GM18870 (cell line): ENCODE data around the gene RTN4IP1.
"Not testable (repeated sequence)": the region's sequence is repeated elsewhere in the genome, so short reads cannot be mapped to it uniquely, and the experiment has no call there.

ENCODE experiments used
- ATAC-seq: cut with Tn5 transposase; IDR thresholded peaks from one replicate; pipeline ENCODE4 v1.9.1; 2021; ENCODE audit warnings: moderate library complexity; ENCODE audit not compliant: unreplicated experiment

The RTN4IP1 gene

GRCh38 chr6:106548926-106549455, 80.3 kb downstream of the RTN4IP1 start:
- not testable (repeated sequence) for ATAC-seq

- ATAC-seq = no peak
Measured at GRCh38 chr6:106547601-106548453, 81.5 kb downstream of the RTN4IP1 start.

GRCh38 chr6:106546691-106547414, 82.4 kb downstream of the RTN4IP1 start:
- no peak for ATAC-seq

GRCh38 chr6:106546261-106546690, 83.0 kb downstream of the RTN4IP1 start:
- no peak for ATAC-seq

GRCh38 chr6:106540907-106541306, 88.4 kb downstream of the RTN4IP1 start:
- no peak for ATAC-seq

GRCh38 chr6:106540432-106540831, 88.9 kb downstream of the RTN4IP1 start:
- no peak for ATAC-seq

- no peak for ATAC-seq
Measured at GRCh38 chr6:106539936-106540335, 89.4 kb downstream of the RTN4IP1 start.

- no peak for ATAC-seq
Measured at GRCh38 chr6:106538145-106538544, 91.2 kb downstream of the RTN4IP1 start.

- no peak for ATAC-seq
Measured at GRCh38 chr6:106537662-106538061, 91.6 kb downstream of the RTN4IP1 start.

GRCh38 chr6:106536851-106537250, 92.4 kb downstream of the RTN4IP1 start:
- no peak for ATAC-seq

GRCh38 chr6:106536357-106536756, 92.9 kb downstream of the RTN4IP1 start:
- no peak for ATAC-seq

GRCh38 chr6:106535012-106535411, 94.3 kb downstream of the RTN4IP1 start:
- ATAC-seq = no peak

GRCh38 chr6:106534564-106534982, 94.7 kb downstream of the RTN4IP1 start:
- ATAC-seq = no peak

GRCh38 chr6:106534004-106534403, 95.3 kb downstream of the RTN4IP1 start:
- ATAC-seq = no peak

- ATAC-seq = no peak
Measured at GRCh38 chr6:106533054-106533453, 96.2 kb downstream of the RTN4IP1 start.

- no peak for ATAC-seq
Measured at GRCh38 chr6:106530502-106530901, 98.8 kb downstream of the RTN4IP1 start.

- ATAC-seq = no peak
Measured at GRCh38 chr6:106530026-106530425, 99.3 kb downstream of the RTN4IP1 start.

- no peak for ATAC-seq
Measured at GRCh38 chr6:106529438-106529837, 99.9 kb downstream of the RTN4IP1 start.

- ATAC-seq = no peak
Measured at GRCh38 chr6:106528521-106528920, 100.8 kb downstream of the RTN4IP1 start.

GRCh38 chr6:106527979-106528378, 101.3 kb downstream of the RTN4IP1 start:
- ATAC-seq = no peak

- no peak for ATAC-seq
Measured at GRCh38 chr6:106527117-106527516, 102.2 kb downstream of the RTN4IP1 start.

- no peak for ATAC-seq
Measured at GRCh38 chr6:106525882-106526275, 103.4 kb downstream of the RTN4IP1 start.
